Neural progenitor cell (in vitro differentiated cells): Measurements from ENCODE around the gene OR7D4.

Experiments
- CTCF ChIP-seq: fragments of 200-600 bp; sonication (generic); IDR thresholded peaks from 2 replicates; pipeline ENCODE4 v1.5.1; 2017; ENCODE audit warnings: antibody characterized with exemption, mild to moderate bottlenecking
- EZH2 ChIP-seq: fragments of 200-600 bp; sonication (generic); IDR thresholded peaks from 2 replicates; pipeline ENCODE4 v1.6.1; 2017; ENCODE audit warnings: antibody characterized with exemption, mild to moderate bottlenecking, moderate library complexity
- EZH2phosphoT487 ChIP-seq: fragments of 200-600 bp; sonication (generic); IDR thresholded peaks from 2 replicates; pipeline ENCODE4 v1.6.1; 2017; ENCODE audit warnings: antibody characterized with exemption

DNA sequence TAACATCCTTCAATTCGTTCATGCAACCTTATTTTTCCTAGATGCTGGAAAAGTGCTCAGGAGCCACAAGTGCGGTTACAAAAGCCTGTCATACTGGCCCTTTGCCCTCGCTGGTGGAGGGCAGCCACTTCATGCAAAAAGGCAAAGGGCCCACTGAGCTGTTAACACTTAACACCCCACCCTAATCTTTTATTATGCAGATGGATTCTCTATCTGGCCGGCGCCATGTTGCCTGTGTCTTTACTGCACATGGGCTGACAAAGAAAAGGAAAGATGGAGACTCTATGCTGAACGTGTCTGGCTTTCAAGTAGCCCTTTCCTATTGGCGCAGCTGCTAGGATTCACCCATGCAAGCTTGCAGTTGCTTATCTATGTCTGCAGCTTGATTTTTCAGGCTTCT, 29.9 kb downstream of the OR7D4 start:
- TF ChIP-seq CTCF: no peak
- no peak for TF ChIP-seq EZH2phosphoT487
- no peak for TF ChIP-seq EZH2
